ENCODE measurements around the gene PTPRS.

PTPRS gene

GRCh38 chr19:5342573-5343201 lies 2.1 kb upstream of the PTPRS start:
- Histone ChIP-seq H3K27ac (ENCODE audit: low read depth, low read length) (no peak overlapping the region), H3K27me3 (ENCODE audit: control insufficient read depth in 5 of 5, insufficient read depth in 4 of 5, low read length in 5 of 5) (peaks cover 7 to 26% (median 20%) of the 10 kb centered on the region in 5 donors), H3K4me3 (ENCODE audit: low read depth in 1 of 5, low read length in 5 of 5) (no peak overlapping the region), H3K36me3 (ENCODE audit: control insufficient read depth in 5 of 5, insufficient read depth in 5 of 5, low read length in 5 of 5) (no peaks in the 10 kb centered on the region), H3K9me3 (ENCODE audit: control insufficient read depth in 5 of 5, low read length in 5 of 5) (peaks cover 0 to 4% (median 2%) of the 10 kb centered on the region in 5 donors), H3K9ac (ENCODE audit: low read length in 5 of 5) (no peak overlapping the region), H3K4me1 (ENCODE audit: control insufficient read depth in 5 of 5, insufficient read depth in 5 of 5, low read length in 5 of 5) (peaks cover 2 to 20% (median 16%) of the 10 kb centered on the region in 5 donors)

GRCh38 chr19:5341981-5342380 lies 1.4 kb upstream of the PTPRS start:
- H3K4me3 ChIP-seq (ENCODE audit: low read depth in 1 of 5, low read length in 5 of 5): no peak overlapping the region
- H3K9me3 ChIP-seq (ENCODE audit: control insufficient read depth in 5 of 5, low read length in 5 of 5): no peaks in the 10 kb centered on the region
- no peaks in the 10 kb centered on the region for H3K36me3 ChIP-seq (ENCODE audit: control insufficient read depth in 5 of 5, insufficient read depth in 5 of 5, low read length in 5 of 5)
- no peak overlapping the region for H3K9ac ChIP-seq (ENCODE audit: low read length in 5 of 5)
- peaks cover 2 to 20% (median 16%) of the 10 kb centered on the region in 5 donors for H3K4me1 ChIP-seq (ENCODE audit: control insufficient read depth in 5 of 5, insufficient read depth in 5 of 5, low read length in 5 of 5)
- H3K27me3 ChIP-seq (ENCODE audit: control insufficient read depth in 5 of 5, insufficient read depth in 4 of 5, low read length in 5 of 5): peaks cover 7 to 32% (median 26%) of the 10 kb centered on the region in 5 donors
- no peak overlapping the region for H3K27ac ChIP-seq (ENCODE audit: low read depth, low read length)

DNA sequence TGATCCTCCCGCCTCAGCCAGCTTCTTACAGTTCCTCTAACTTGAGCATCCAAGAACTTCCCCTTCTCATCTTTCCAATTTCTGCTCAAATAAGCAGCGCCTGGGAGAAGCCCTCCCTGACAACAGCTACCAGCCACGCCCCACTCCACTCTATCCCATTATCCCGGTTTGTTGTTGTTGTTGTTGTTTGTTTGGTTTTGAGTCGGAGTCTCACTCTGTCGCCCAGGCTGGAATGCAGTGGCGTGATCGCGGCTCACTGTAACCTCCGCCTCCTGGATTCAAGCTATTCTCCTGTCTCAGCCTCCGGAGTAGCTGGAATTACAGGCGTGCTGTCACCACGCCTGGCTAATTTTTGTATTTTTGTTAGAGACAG lies 822 bp upstream of the PTPRS start:
- H3K9ac ChIP-seq (ENCODE audit: low read length in 5 of 5): no peak overlapping the region

GRCh38 chr19:5339950-5340636 lies 519 bp downstream of the PTPRS start:
- no peak overlapping the region for H3K9ac ChIP-seq (ENCODE audit: low read length in 5 of 5)
- H3K27me3 ChIP-seq (ENCODE audit: control insufficient read depth in 5 of 5, insufficient read depth in 4 of 5, low read length in 5 of 5): peaks cover 7 to 38% (median 30%) of the 10 kb centered on the region in 5 donors
- peak overlapping the region in 4 of 5 donors; percentile 47 to 66 (median 55) for H3K4me3 ChIP-seq (ENCODE audit: low read depth in 1 of 5, low read length in 5 of 5)
- no peaks in the 10 kb centered on the region for H3K9me3 ChIP-seq (ENCODE audit: control insufficient read depth in 5 of 5, low read length in 5 of 5)
- H3K36me3 ChIP-seq (ENCODE audit: control insufficient read depth in 5 of 5, insufficient read depth in 5 of 5, low read length in 5 of 5): no peaks in the 10 kb centered on the region
- H3K27ac ChIP-seq (ENCODE audit: low read depth, low read length): no peak overlapping the region
- H3K4me1 ChIP-seq (ENCODE audit: control insufficient read depth in 5 of 5, insufficient read depth in 5 of 5, low read length in 5 of 5): peaks cover 2 to 20% (median 16%) of the 10 kb centered on the region in 5 donors

More for the DNA sequence above, 822 bp upstream of the PTPRS start:
- peaks cover 7 to 32% (median 28%) of the 10 kb centered on the region in 5 donors for H3K27me3 ChIP-seq (ENCODE audit: control insufficient read depth in 5 of 5, insufficient read depth in 4 of 5, low read length in 5 of 5)
- peaks cover 2 to 20% (median 16%) of the 10 kb centered on the region in 5 donors for H3K4me1 ChIP-seq (ENCODE audit: control insufficient read depth in 5 of 5, insufficient read depth in 5 of 5, low read length in 5 of 5)
- H3K4me3 ChIP-seq (ENCODE audit: low read depth in 1 of 5, low read length in 5 of 5): no peak overlapping the region
- H3K27ac ChIP-seq (ENCODE audit: low read depth, low read length): no peak overlapping the region
- H3K9me3 ChIP-seq (ENCODE audit: control insufficient read depth in 5 of 5, low read length in 5 of 5): no peaks in the 10 kb centered on the region
- no peaks in the 10 kb centered on the region for H3K36me3 ChIP-seq (ENCODE audit: control insufficient read depth in 5 of 5, insufficient read depth in 5 of 5, low read length in 5 of 5)

DNA sequence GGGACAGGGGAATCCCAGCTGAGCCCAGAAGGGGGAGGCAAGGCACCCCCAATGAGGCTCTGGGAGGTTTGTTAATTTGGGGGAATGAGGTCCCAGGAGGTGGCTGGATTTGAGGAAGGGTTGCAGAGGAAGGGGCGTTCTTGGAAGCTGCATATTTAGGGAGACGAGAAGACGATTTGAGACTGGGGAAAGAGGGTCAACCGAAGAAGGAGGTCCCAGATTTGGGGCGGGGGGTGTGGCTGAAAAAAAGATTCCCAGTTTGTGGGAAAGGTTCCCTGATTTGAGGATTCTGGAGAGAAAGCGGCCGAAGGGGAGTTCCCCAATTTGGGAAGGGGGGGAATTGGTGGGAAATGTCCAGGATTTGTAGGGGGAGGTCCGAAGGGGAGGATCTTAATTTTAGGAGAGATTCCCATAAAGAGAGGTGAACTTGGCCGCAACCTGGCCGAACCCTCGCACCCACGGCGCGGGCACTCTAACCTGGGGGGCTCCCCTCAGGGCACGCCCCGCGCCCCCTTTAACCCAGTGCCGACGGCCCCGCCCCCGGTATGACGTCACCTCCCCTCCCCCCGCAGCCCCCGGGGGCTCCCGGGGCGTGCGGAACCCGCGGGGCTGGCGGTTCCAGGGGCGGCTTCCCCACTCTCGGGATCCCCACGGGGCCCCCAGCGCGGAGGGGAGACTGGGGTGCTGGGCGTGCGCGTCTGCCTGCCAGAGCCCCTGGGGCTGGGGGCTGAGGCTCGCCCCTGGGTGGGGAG lies 1.2 kb downstream of the PTPRS start:
- H3K27me3 ChIP-seq (ENCODE audit: control insufficient read depth in 5 of 5, insufficient read depth in 4 of 5, low read length in 5 of 5): peaks cover 7 to 43% (median 37%) of the 10 kb centered on the region in 5 donors
- peaks cover 2 to 20% (median 16%) of the 10 kb centered on the region in 5 donors for H3K4me1 ChIP-seq (ENCODE audit: control insufficient read depth in 5 of 5, insufficient read depth in 5 of 5, low read length in 5 of 5)
- H3K9me3 ChIP-seq (ENCODE audit: control insufficient read depth in 5 of 5, low read length in 5 of 5): no peaks in the 10 kb centered on the region
- H3K36me3 ChIP-seq (ENCODE audit: control insufficient read depth in 5 of 5, insufficient read depth in 5 of 5, low read length in 5 of 5): no peaks in the 10 kb centered on the region
- H3K9ac ChIP-seq (ENCODE audit: low read length in 5 of 5): no peak overlapping the region
- H3K4me3 ChIP-seq (ENCODE audit: low read depth in 1 of 5, low read length in 5 of 5): peak overlapping the region in 3 of 5 donors; percentile 38 to 66 (median 62)
- H3K27ac ChIP-seq (ENCODE audit: low read depth, low read length): no peak overlapping the region

- Histone ChIP-seq H3K4me3 (ENCODE audit: low read depth in 1 of 5, low read length in 5 of 5) (no peak overlapping the region), H3K9ac (ENCODE audit: low read length in 5 of 5) (no peak overlapping the region), H3K4me1 (ENCODE audit: control insufficient read depth in 5 of 5, insufficient read depth in 5 of 5, low read length in 5 of 5) (peaks cover 0 to 20% (median 16%) of the 10 kb centered on the region in 5 donors), H3K9me3 (ENCODE audit: control insufficient read depth in 5 of 5, low read length in 5 of 5) (no peaks in the 10 kb centered on the region), H3K27me3 (ENCODE audit: control insufficient read depth in 5 of 5, insufficient read depth in 4 of 5, low read length in 5 of 5) (peaks cover 7 to 43% (median 38%) of the 10 kb centered on the region in 5 donors), H3K36me3 (ENCODE audit: control insufficient read depth in 5 of 5, insufficient read depth in 5 of 5, low read length in 5 of 5) (no peaks in the 10 kb centered on the region), H3K27ac (ENCODE audit: low read depth, low read length) (no peak overlapping the region)
These were observed 1.9 kb downstream of the PTPRS start for GRCh38 chr19:5338656-5339197.

- no peak overlapping the region for H3K27ac ChIP-seq (ENCODE audit: low read depth, low read length)
- no peak overlapping the region for H3K9ac ChIP-seq (ENCODE audit: low read length in 5 of 5)
- peaks cover 0 to 20% (median 16%) of the 10 kb centered on the region in 5 donors for H3K4me1 ChIP-seq (ENCODE audit: control insufficient read depth in 5 of 5, insufficient read depth in 5 of 5, low read length in 5 of 5)
- H3K9me3 ChIP-seq (ENCODE audit: control insufficient read depth in 5 of 5, low read length in 5 of 5): no peaks in the 10 kb centered on the region
- no peak overlapping the region for H3K4me3 ChIP-seq (ENCODE audit: low read depth in 1 of 5, low read length in 5 of 5)
- no peaks in the 10 kb centered on the region for H3K36me3 ChIP-seq (ENCODE audit: control insufficient read depth in 5 of 5, insufficient read depth in 5 of 5, low read length in 5 of 5)
- H3K27me3 ChIP-seq (ENCODE audit: control insufficient read depth in 5 of 5, insufficient read depth in 4 of 5, low read length in 5 of 5): peaks cover 7 to 43% (median 41%) of the 10 kb centered on the region in 5 donors
These were observed 2.6 kb downstream of the PTPRS start for GRCh38 chr19:5337708-5338655.

DNA sequence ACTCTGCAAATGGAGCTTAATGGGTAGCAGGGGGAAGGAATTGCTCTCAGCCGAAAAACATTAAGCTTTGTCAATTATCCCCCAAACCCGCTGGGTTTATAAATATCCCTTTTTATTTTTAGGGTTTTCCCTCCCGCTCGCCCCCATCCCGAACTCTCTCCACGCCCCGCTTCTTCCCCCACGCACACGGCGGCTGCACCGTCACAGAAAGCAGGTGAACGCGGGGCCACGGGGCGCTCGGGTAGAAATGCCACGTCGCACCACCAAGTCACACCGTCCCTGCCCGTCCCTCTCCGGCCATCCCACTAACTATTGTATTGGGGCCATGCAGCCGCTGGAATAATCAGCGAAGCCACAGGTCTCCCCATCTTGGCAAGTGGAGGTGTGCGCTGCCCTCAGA lies 3.5 kb downstream of the PTPRS start:
- H3K4me3 ChIP-seq (ENCODE audit: low read depth in 1 of 5, low read length in 5 of 5): no peak overlapping the region
- H3K4me1 ChIP-seq (ENCODE audit: control insufficient read depth in 5 of 5, insufficient read depth in 5 of 5, low read length in 5 of 5): peaks cover 0 to 20% (median 16%) of the 10 kb centered on the region in 5 donors
- H3K36me3 ChIP-seq (ENCODE audit: control insufficient read depth in 5 of 5, insufficient read depth in 5 of 5, low read length in 5 of 5): no peaks in the 10 kb centered on the region
- no peak overlapping the region for H3K27ac ChIP-seq (ENCODE audit: low read depth, low read length)
- no peaks in the 10 kb centered on the region for H3K9me3 ChIP-seq (ENCODE audit: control insufficient read depth in 5 of 5, low read length in 5 of 5)
- no peak overlapping the region for H3K9ac ChIP-seq (ENCODE audit: low read length in 5 of 5)
- H3K27me3 ChIP-seq (ENCODE audit: control insufficient read depth in 5 of 5, insufficient read depth in 4 of 5, low read length in 5 of 5): peaks cover 7 to 43% (median 41%) of the 10 kb centered on the region in 5 donors
